HepG2 (cell line): ENCODE data around the gene GFRA3. TPM values are rescaled to one million over a fixed set of nuclear protein-coding genes. Genes with fewer than 3 reads are reported as not detected.
A peak's percentile ranks its signal among the peaks of the same experiment; 100 is the strongest.

Experiments used
- AHDC1 ChIP-seq: sonication (generic); formaldehyde crosslinking; IDR thresholded peaks from 2 replicates; pipeline ENCODE4 v1.5.1; 2020; ENCODE audit warnings: mild to moderate bottlenecking, missing genetic modification reagents, borderline replicate concordance
- ARHGAP35 ChIP-seq: sonication (generic); formaldehyde crosslinking; IDR thresholded peaks from 2 replicates; pipeline ENCODE4 v1.9.0; 2022; ENCODE audit warnings: mild to moderate bottlenecking, inconsistent platforms, moderate library complexity, missing genetic modification reagents, borderline replicate concordance
- CREB3 ChIP-seq: sonication (generic); formaldehyde crosslinking; IDR thresholded peaks from 2 replicates; pipeline ENCODE4 v1.5.0; 2020; ENCODE audit warnings: missing genetic modification reagents
- NFKB2 ChIP-seq: sonication (generic); formaldehyde crosslinking; IDR thresholded peaks from 2 replicates; pipeline ENCODE4 v1.4.0; 2020; ENCODE audit warnings: missing genetic modification reagents, borderline replicate concordance
- REST ChIP-seq, 2 experiments: IDR thresholded peaks; 2 replicates each; pipeline ENCODE4 v1.6.1; 2011 to 2012; ENCODE audit warnings: low read length in 2 of 2, borderline replicate concordance in 1 of 2, low read depth in 1 of 2, mild to moderate bottlenecking in 1 of 2, moderate library complexity in 1 of 2
- SP5 ChIP-seq: IDR thresholded peaks from 2 replicates; pipeline ENCODE4 v1.6.1; 2016; ENCODE audit warnings: low read depth, borderline replicate concordance
- SSRP1 ChIP-seq: IDR thresholded peaks from 2 replicates; pipeline ENCODE4 v1.6.1; 2016; ENCODE audit warnings: control low read depth
- STAG1 ChIP-seq: sonication (generic); formaldehyde crosslinking; IDR thresholded peaks from 2 replicates; pipeline ENCODE4 v1.4.0; 2020; ENCODE audit warnings: missing genetic modification reagents
- TARDBP ChIP-seq: sonication (generic); formaldehyde crosslinking; IDR thresholded peaks from 2 replicates; pipeline ENCODE4 v1.8.0; 2022; ENCODE audit warnings: mild to moderate bottlenecking, missing genetic modification reagents
- ZFP62 ChIP-seq: sonication (generic); formaldehyde crosslinking; IDR thresholded peaks from 2 replicates; pipeline ENCODE4 v1.4.0; 2020; ENCODE audit warnings: missing genetic modification reagents
- ZFP90 ChIP-seq: sonication (generic); formaldehyde crosslinking; IDR thresholded peaks from 2 replicates; pipeline ENCODE4 v1.8.0; 2022; ENCODE audit warnings: missing genetic modification reagents, mild to moderate bottlenecking, inconsistent platforms, borderline replicate concordance
- ZKSCAN5 ChIP-seq: sonication (generic); formaldehyde crosslinking; IDR thresholded peaks from 2 replicates; pipeline ENCODE4 v1.5.1; 2020; ENCODE audit warnings: mild to moderate bottlenecking, missing genetic modification reagents
- ZNF292 ChIP-seq: sonication (generic); formaldehyde crosslinking; IDR thresholded peaks from 2 replicates; pipeline ENCODE4 v1.8.1; 2022; ENCODE audit warnings: mild to moderate bottlenecking, low read depth, missing genetic modification reagents, borderline replicate concordance
- ZNF33B ChIP-seq: sonication (generic); formaldehyde crosslinking; IDR thresholded peaks from 2 replicates; pipeline ENCODE4 v1.5.1; 2020; ENCODE audit warnings: mild to moderate bottlenecking, missing genetic modification reagents
- ZNF546 ChIP-seq: sonication (generic); formaldehyde crosslinking; conservative IDR thresholded peaks from 2 replicates; pipeline ENCODE4 v1.8.1; 2023; ENCODE audit warnings: mild to moderate bottlenecking, missing genetic modification reagents
- ZNF569 ChIP-seq: sonication (generic); formaldehyde crosslinking; IDR thresholded peaks from 2 replicates; pipeline ENCODE4 v1.5.0; 2020; ENCODE audit warnings: mild to moderate bottlenecking, missing genetic modification reagents, moderate library complexity, borderline replicate concordance
- ZNF576 ChIP-seq: sonication (generic); formaldehyde crosslinking; IDR thresholded peaks from 2 replicates; pipeline ENCODE4 v1.4.0; 2020; ENCODE audit warnings: mild to moderate bottlenecking, missing genetic modification reagents
- polyA plus RNA-seq, 8 experiments: library from polyadenylated mRNA; depleted of rRNA in 3 of 8; stranded (reverse) in 7 of 8; unstranded in 1 of 8; fragments of >200 nt; fragmentation: Illumina TruSeq in 4 of 8; extraction: Trizol in 4 of 8; gene quantifications; 2 replicates each; pipeline versions ENCODE4 v1.2.1 to v1.2.3, GENCODE V29; 2011 to 2016; ENCODE audit warnings: low read depth in 4 of 8, missing spikeins in 1 of 8, mixed read lengths in 1 of 8; ENCODE audit not compliant: insufficient read depth in 1 of 8
- total RNA-seq, 5 experiments: library from RNA; depleted of rRNA; stranded (reverse); fragments of >200 nt; fragmentation: Illumina TruSeq; extraction: Trizol; gene quantifications; 2 replicates each; pipeline ENCODE4 v1.2.3, GENCODE V29; 2016; ENCODE audit warnings: low read depth in 1 of 5

Gene GFRA3
- total and polyA plus RNA-seq, 2 of the 13 experiments (the other 11 are each of a cell fraction or from before 2014, with no cell fraction given) = 0.27 to 0.30 TPM

GRCh38 chr5:138241688-138242571 is 32.5 kb downstream of the GFRA3 start (continued):
- TF ChIP-seq REST (IDR thresholded peaks at IDR 0.05; ENCODE audit: borderline replicate concordance in 1 of 2, low read depth in 1 of 2, low read length in 2 of 2) (no peak), AHDC1 (CRISPR knock-in tag) (no peak), ZKSCAN5 (CRISPR knock-in tag) (no peak), ZNF292 (CRISPR knock-in tag) (peak; percentile 52; the same call in 1 of the 2 replicates), SP5 (no peak), NFKB2 (CRISPR knock-in tag) (peak; percentile 47; the same call in 1 of the 2 replicates), ZNF33B (CRISPR knock-in tag) (no peak), SSRP1 (CRISPR knock-in tag) (no peak), ZFP90 (0 out of 2 replicates have a peak, but pooled peaks have one; percentile 60), ZNF546 (0 out of 2 replicates have a peak, but pooled peaks have one; percentile 45), ZFP62 (no peak), CREB3 (CRISPR knock-in tag) (no peak), ZNF576 (CRISPR knock-in tag) (no peak), ZNF569 (CRISPR knock-in tag) (no peak), ARHGAP35 (no peak), STAG1 (CRISPR knock-in tag) (peak; percentile 14; the same call in 1 of the 2 replicates), TARDBP (no peak)
